Caco-2 (cell line): Measurements from ENCODE around the gene TMEM74B. TPM values are rescaled to one million over a fixed set of nuclear protein-coding genes. Genes with fewer than 3 reads are reported as not detected.
A peak's percentile ranks its signal among the peaks of the same experiment; 100 is the strongest.

Source experiments
- BruUV-seq: library from RNA; stranded (reverse); fragments of 400-500 nt; replicated peaks from 2 replicates; lab custom pipeline; 2021; lab: Mats Ljungman, UMichigan
- CTCF ChIA-PET: fragments of 300-600 bp; sonication (Branson Sonifier 250); formaldehyde crosslinking; loops from one replicate; lab custom pipeline; 2022; ENCODE audit warnings: antibody characterized with exemption; lab: Charles Lee
- POLR2A ChIA-PET: fragments of 300-600 bp; sonication (Branson Sonifier 250); formaldehyde crosslinking; loops from one replicate; lab custom pipeline; 2022; ENCODE audit warnings: antibody characterized with exemption; lab: Charles Lee
- DNase-seq, 2 experiments: peaks; one replicate each; pipeline versions ENCODE4 v3.0.0 to v3.0.0-alpha.2; 2020 to 2022
- H3K27me3 ChIP-seq: replicated peaks from 2 replicates; pipeline ENCODE4 v1.6.0; 2011; ENCODE audit warnings: low read length; ENCODE audit not compliant: control insufficient read depth, insufficient read depth
- H3K36me3 ChIP-seq: 2 replicates; pipeline ENCODE4 v1.5.1; 2011; ENCODE audit warnings: low read length; ENCODE audit not compliant: control insufficient read depth, insufficient read depth
- H3K4me1 ChIP-seq: fragments of 250-450 bp; sonication (Bioruptor Pico); 2 replicates; pipeline ENCODE4 v1.5.1; 2020; ENCODE audit warnings: mild to moderate bottlenecking
- H3K4me3 ChIP-seq: 2 replicates; pipeline ENCODE4 v1.5.1; 2011; ENCODE audit warnings: low read depth, mild to moderate bottlenecking, control low read depth, low read length
- H3K9me3 ChIP-seq: fragments of 250-450 bp; sonication (Bioruptor Pico); 2 replicates; pipeline ENCODE4 v1.5.1; 2020; ENCODE audit warnings: mild to moderate bottlenecking, moderate library complexity
- H3K27ac Mint-ChIP-seq: one replicate; pipeline ENCODE4 v1.8.0; 2022; ENCODE audit warnings: mixed read lengths; ENCODE audit not compliant: unreplicated experiment
- H3K27me3 Mint-ChIP-seq: one replicate; pipeline ENCODE4 v1.8.0; 2022; ENCODE audit warnings: mixed read lengths; ENCODE audit not compliant: insufficient read depth, unreplicated experiment
- H3K36me3 Mint-ChIP-seq: one replicate; pipeline ENCODE4 v1.8.0; 2022; ENCODE audit warnings: mild to moderate bottlenecking, mixed read lengths; ENCODE audit not compliant: insufficient read depth, unreplicated experiment
- H3K4me1 Mint-ChIP-seq: one replicate; pipeline ENCODE4 v1.8.0; 2022; ENCODE audit warnings: low read depth, mixed read lengths; ENCODE audit not compliant: unreplicated experiment
- H3K4me3 Mint-ChIP-seq: one replicate; pipeline ENCODE4 v1.8.0; 2022; ENCODE audit warnings: mild to moderate bottlenecking, moderate library complexity, mixed read lengths; ENCODE audit not compliant: unreplicated experiment
- H3K9me3 Mint-ChIP-seq: one replicate; pipeline ENCODE4 v1.8.0; 2022; ENCODE audit warnings: mixed read lengths; ENCODE audit not compliant: unreplicated experiment
- CTCF ChIP-seq, 2 experiments: fragments of 200-600 bp in 1 of 2; IDR thresholded peaks; 1 replicate in 1 of 2; 2 replicates in 1 of 2; pipeline versions ENCODE4 v1.5.1 to v1.8.0; 2011 to 2022; ENCODE audit warnings: antibody characterized with exemption in 1 of 2, control low read depth in 1 of 2, inconsistent platforms in 1 of 2, low read depth in 1 of 2, low read length in 1 of 2, mild to moderate bottlenecking in 1 of 2, moderate library complexity in 1 of 2; ENCODE audit not compliant: insufficient read depth in 1 of 2, severe bottlenecking in 1 of 2, unreplicated experiment in 1 of 2
- intact Hi-C: fragments of 100-400 bp; cut with micrococcal nuclease; formaldehyde crosslinking; loops from one replicate; pipeline ENCODE4 v1.10.0; 2022; ENCODE audit not compliant: unreplicated experiment
- total RNA-seq: library from RNA; stranded (reverse); gene quantifications from 2 replicates; pipeline ENCODE4 v1.2.3, GENCODE V29; 2022

Gene TMEM74B
- total RNA-seq, 1 experiment from 2014 or later, result 6.9 TPM

- Histone ChIP-seq H3K36me3 (no peaks in the 10 kb centered on the region), H3K4me1 (peaks cover 29% of the 10 kb centered on the region), H3K9me3 (no peaks in the 10 kb centered on the region), H3K4me3 (peak overlapping the region; percentile 72), H3K27me3 (no peaks in the 10 kb centered on the region)
- H3K36me3 Mint-ChIP-seq, result peaks cover 10% of the 10 kb centered on the region
- H3K4me1 Mint-ChIP-seq, result no peaks in the 10 kb centered on the region
- no peaks in the 10 kb centered on the region for H3K27me3 Mint-ChIP-seq
- POLR2A ChIA-PET, result no interaction called here
- no peaks in the 10 kb centered on the region for H3K9me3 Mint-ChIP-seq
- H3K4me3 Mint-ChIP-seq, result peak overlapping the region; percentile 75
- intact Hi-C loops, result loop anchor here (10.0 kb wide), 1 partner anchor 369 kb away; no protein-coding TSS in a partner anchor
- H3K27ac Mint-ChIP-seq, result no peak overlapping the region
- TF ChIP-seq CTCF (IDR thresholded peaks at IDR 0.05; ENCODE audit: insufficient read depth in 1 of 2, low read depth in 1 of 2, low read length in 1 of 2, severe bottlenecking in 1 of 2, unreplicated experiment in 1 of 2), result no peak
- CTCF ChIA-PET, result interaction anchor here (0.6 to 1.6 kb wide), 4 partner anchors 29 to 1419 kb away, joined by 3 to 5 read pairs (median 4); no protein-coding TSS in a partner anchor
- BruUV-seq, result no TSS peak
- DNase-seq, result no peak
These were observed 532 bp downstream of the TMEM74B start for GRCh38 chr20:1184260-1184637.

- POLR2A ChIA-PET, result no interaction called here
- H3K9me3 Mint-ChIP-seq, result no peaks in the 10 kb centered on the region
- peak overlapping the region; percentile 75 for H3K4me3 Mint-ChIP-seq
- H3K4me3 ChIP-seq, result no peak overlapping the region
- H3K36me3 Mint-ChIP-seq, result peaks cover 10% of the 10 kb centered on the region
- H3K4me1 Mint-ChIP-seq, result no peaks in the 10 kb centered on the region
- H3K27ac Mint-ChIP-seq, result no peak overlapping the region
- CTCF ChIA-PET, result no interaction called here
- intact Hi-C loops, result loop anchor here (10.0 kb wide), 1 partner anchor 368 kb away; no protein-coding TSS in a partner anchor
- no peaks in the 10 kb centered on the region for H3K27me3 Mint-ChIP-seq
- H3K4me1 ChIP-seq, result peaks cover 24% of the 10 kb centered on the region
- H3K36me3 ChIP-seq, result no peaks in the 10 kb centered on the region
- TF ChIP-seq CTCF (IDR thresholded peaks at IDR 0.05; ENCODE audit: insufficient read depth in 1 of 2, low read depth in 1 of 2, low read length in 1 of 2, severe bottlenecking in 1 of 2, unreplicated experiment in 1 of 2), result no peak
- DNase-seq, result no peak
- no peaks in the 10 kb centered on the region for H3K9me3 ChIP-seq
- BruUV-seq, result TSS peak; percentile 20
- no peaks in the 10 kb centered on the region for H3K27me3 ChIP-seq
These were observed 1.6 kb downstream of the TMEM74B start for GRCh38 chr20:1183153-1183552.

DNA sequence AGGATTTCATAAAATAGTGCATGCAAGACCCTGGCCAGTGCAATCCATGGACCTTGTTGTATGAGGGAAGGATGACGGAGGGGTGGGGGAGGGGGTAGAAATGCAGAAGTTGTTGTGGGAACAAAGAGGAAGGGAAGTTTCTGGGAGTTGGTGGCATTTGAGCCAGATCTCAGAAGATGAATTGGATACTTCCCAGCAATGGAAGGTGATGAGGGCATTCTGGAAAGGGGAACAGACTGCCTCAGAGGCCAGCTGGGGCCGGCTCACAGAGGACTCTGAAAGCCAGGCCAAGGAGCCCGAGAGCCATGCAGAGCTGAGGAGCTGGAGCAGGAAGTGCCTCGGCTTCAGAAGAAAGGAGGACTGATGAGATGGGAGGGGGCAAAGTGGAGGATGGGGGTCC is 2.7 kb downstream of the TMEM74B start:
- Histone ChIP-seq H3K27me3 (no peaks in the 10 kb centered on the region), H3K4me1 (peaks cover 13% of the 10 kb centered on the region), H3K4me3 (no peak overlapping the region), H3K36me3 (no peaks in the 10 kb centered on the region), H3K9me3 (no peaks in the 10 kb centered on the region)
- CTCF ChIA-PET, result no interaction called here
- H3K9me3 Mint-ChIP-seq, result no peaks in the 10 kb centered on the region
- H3K36me3 Mint-ChIP-seq, result peaks cover 10% of the 10 kb centered on the region
- POLR2A ChIA-PET, result no interaction called here
- DNase-seq, result no peak
- no TSS peak for BruUV-seq
- intact Hi-C loops, result loop anchor here (10.0 kb wide), 1 partner anchor 367 kb away; no protein-coding TSS in a partner anchor
- H3K27ac Mint-ChIP-seq, result no peak overlapping the region
- H3K27me3 Mint-ChIP-seq, result no peaks in the 10 kb centered on the region
- TF ChIP-seq CTCF (IDR thresholded peaks at IDR 0.05; ENCODE audit: insufficient read depth in 1 of 2, low read depth in 1 of 2, low read length in 1 of 2, severe bottlenecking in 1 of 2, unreplicated experiment in 1 of 2), result no peak
- no peaks in the 10 kb centered on the region for H3K4me1 Mint-ChIP-seq
- H3K4me3 Mint-ChIP-seq, result no peak overlapping the region
